Nephron (organoid): Measurements from ENCODE around the gene ETV1.

ENCODE experiments used
- H3K27ac Mint-ChIP-seq, 3 experiments: 2 replicates each; pipeline ENCODE4 v1.8.0; 2020; ENCODE audit warnings: mixed read lengths in 3 of 3, mild to moderate bottlenecking in 2 of 3, moderate library complexity in 1 of 3
- H3K27me3 Mint-ChIP-seq: 2 replicates; pipeline ENCODE4 v1.8.0; 2021; ENCODE audit warnings: low read depth, mild to moderate bottlenecking, moderate library complexity, mixed read lengths
- H3K36me3 Mint-ChIP-seq: 2 replicates; pipeline ENCODE4 v1.8.0; 2020; ENCODE audit warnings: low read depth, mixed read lengths
- H3K4me1 Mint-ChIP-seq: 2 replicates; pipeline ENCODE4 v1.8.0; 2020; ENCODE audit warnings: mixed read lengths
- H3K4me3 Mint-ChIP-seq, 3 experiments: 2 replicates each; pipeline ENCODE4 v1.8.0; 2020; ENCODE audit warnings: mild to moderate bottlenecking in 3 of 3, mixed read lengths in 3 of 3, moderate library complexity in 2 of 3
- H3K9me3 Mint-ChIP-seq: 2 replicates; pipeline ENCODE4 v1.8.0; 2020; ENCODE audit warnings: mixed read lengths
- CTCF ChIP-seq, 3 experiments: fragments of 200-600 bp; sonication (generic); IDR thresholded peaks; one replicate each; pipeline ENCODE4 v1.5.0; 2021; ENCODE audit warnings: antibody characterized with exemption in 3 of 3; ENCODE audit not compliant: unreplicated experiment in 3 of 3

Gene ETV1

GRCh38 chr7:14001139-14001538 is 11.7 kb upstream of the ETV1 start:
- TF ChIP-seq CTCF (IDR thresholded peaks at IDR 0.05; ENCODE audit: unreplicated experiment in 3 of 3): no peak
- Mint-ChIP-seq H3K36me3 (no peaks in the 10 kb centered on the region), H3K4me1 (no peaks in the 10 kb centered on the region), H3K27me3 (no peaks in the 10 kb centered on the region), H3K4me3 (no peak overlapping the region), H3K9me3 (no peaks in the 10 kb centered on the region), H3K27ac (no peak overlapping the region)

- H3K27me3 Mint-ChIP-seq: no peaks in the 10 kb centered on the region
- H3K27ac Mint-ChIP-seq: no peak overlapping the region
- H3K4me3 Mint-ChIP-seq: no peak overlapping the region
- no peaks in the 10 kb centered on the region for H3K4me1 Mint-ChIP-seq
- H3K9me3 Mint-ChIP-seq: no peaks in the 10 kb centered on the region
- no peaks in the 10 kb centered on the region for H3K36me3 Mint-ChIP-seq
- TF ChIP-seq CTCF (IDR thresholded peaks at IDR 0.05; ENCODE audit: unreplicated experiment in 3 of 3): no peak
These were observed 10.8 kb upstream of the ETV1 start for GRCh38 chr7:14000247-14000646.

GRCh38 chr7:13998866-13999265 is 9.4 kb upstream of the ETV1 start:
- no peaks in the 10 kb centered on the region for H3K36me3 Mint-ChIP-seq
- TF ChIP-seq CTCF (IDR thresholded peaks at IDR 0.05; ENCODE audit: unreplicated experiment in 3 of 3): no peak
- no peaks in the 10 kb centered on the region for H3K9me3 Mint-ChIP-seq
- no peaks in the 10 kb centered on the region for H3K4me1 Mint-ChIP-seq
- no peaks in the 10 kb centered on the region for H3K27me3 Mint-ChIP-seq
- no peak overlapping the region for H3K4me3 Mint-ChIP-seq
- no peak overlapping the region for H3K27ac Mint-ChIP-seq

- no peaks in the 10 kb centered on the region for H3K27me3 Mint-ChIP-seq
- no peaks in the 10 kb centered on the region for H3K36me3 Mint-ChIP-seq
- no peak overlapping the region for H3K4me3 Mint-ChIP-seq
- H3K9me3 Mint-ChIP-seq: no peaks in the 10 kb centered on the region
- H3K27ac Mint-ChIP-seq: no peak overlapping the region
- no peaks in the 10 kb centered on the region for H3K4me1 Mint-ChIP-seq
- TF ChIP-seq CTCF (IDR thresholded peaks at IDR 0.05; ENCODE audit: unreplicated experiment in 3 of 3): no peak
These were observed 3.1 kb upstream of the ETV1 start for GRCh38 chr7:13992596-13992964.

- no peaks in the 10 kb centered on the region for H3K4me1 Mint-ChIP-seq
- H3K27ac Mint-ChIP-seq: no peak overlapping the region
- no peaks in the 10 kb centered on the region for H3K27me3 Mint-ChIP-seq
- H3K4me3 Mint-ChIP-seq: no peak overlapping the region
- TF ChIP-seq CTCF (IDR thresholded peaks at IDR 0.05; ENCODE audit: unreplicated experiment in 3 of 3): no peak
- H3K9me3 Mint-ChIP-seq: no peaks in the 10 kb centered on the region
- H3K36me3 Mint-ChIP-seq: no peaks in the 10 kb centered on the region
These were observed 2.5 kb upstream of the ETV1 start for GRCh38 chr7:13991791-13992595.
